Smooth muscle cell (in vitro differentiated cells): ENCODE data around the gene PPIL3. TPM values are rescaled to one million over a fixed set of nuclear protein-coding genes. Genes with fewer than 3 reads are reported as not detected.

ENCODE experiments used
- DNase-seq: peaks from one replicate; lab custom pipeline; 2025; ENCODE audit not compliant: unreplicated experiment; lab: John Stamatoyannopoulos, UW
- H2AFZ ChIP-seq: fragments of 200-600 bp; sonication (generic); 2 replicates; pipeline ENCODE4 v1.6.0; 2016; ENCODE audit warnings: antibody characterized with exemption, low read depth, mild to moderate bottlenecking
- H3F3A ChIP-seq: fragments of 200-600 bp; sonication (generic); 2 replicates; pipeline ENCODE4 v1.6.0; 2017; ENCODE audit warnings: antibody characterized with exemption, low read depth
- H3K27ac ChIP-seq: fragments of 200-600 bp; sonication (generic); 2 replicates; pipeline ENCODE4 v1.5.1; 2016; ENCODE audit warnings: low read depth, mild to moderate bottlenecking
- H3K27me3 ChIP-seq: fragments of 200-600 bp; sonication (generic); 2 replicates; pipeline ENCODE4 v1.6.1; 2016; ENCODE audit warnings: low read depth, mild to moderate bottlenecking
- H3K36me3 ChIP-seq: fragments of 200-600 bp; sonication (generic); 2 replicates; pipeline ENCODE4 v1.5.1; 2016; ENCODE audit warnings: low read depth
- H3K4me1 ChIP-seq: fragments of 200-600 bp; sonication (generic); 2 replicates; pipeline ENCODE4 v1.5.1; 2016; ENCODE audit warnings: low read depth
- H3K4me2 ChIP-seq: fragments of 200-600 bp; sonication (generic); 2 replicates; pipeline ENCODE4 v1.6.0; 2016; ENCODE audit warnings: mild to moderate bottlenecking
- H3K4me3 ChIP-seq: fragments of 200-600 bp; sonication (generic); 2 replicates; pipeline ENCODE4 v1.5.1; 2016; ENCODE audit warnings: mild to moderate bottlenecking
- H3K79me2 ChIP-seq: fragments of 200-600 bp; sonication (generic); 2 replicates; pipeline ENCODE4 v1.6.0; 2016; ENCODE audit warnings: low read depth, mild to moderate bottlenecking
- H3K9ac ChIP-seq: fragments of 200-600 bp; sonication (generic); 2 replicates; pipeline ENCODE4 v1.6.0; 2016; ENCODE audit warnings: low read depth
- H3K9me3 ChIP-seq: fragments of 200-600 bp; sonication (generic); replicated peaks from 2 replicates; pipeline ENCODE4 v1.5.1; 2016; ENCODE audit warnings: low read depth
- H4K20me1 ChIP-seq: fragments of 200-600 bp; sonication (generic); 2 replicates; pipeline ENCODE4 v1.6.0; 2016; ENCODE audit warnings: low read depth
- WGBS: methylation state at CpG from one replicate; pipeline ENCODE4 v1.1.7; 2016; ENCODE audit warnings: low lambda C conversion rate; 5-methylcytosine and 5-hydroxymethylcytosine counted together
- polyA plus RNA-seq: library from polyadenylated mRNA; unstranded; fragments of >200 nt; fragmentation: Nextera tagmentation; extraction: Ambion mirVana; gene quantifications from 2 replicates; pipeline ENCODE4 v1.2.1, GENCODE V29; 2016
- total RNA-seq: library from RNA; depleted of rRNA; stranded (reverse); fragments of >200 nt; gene quantifications from 2 replicates; pipeline ENCODE4 v1.2.3, GENCODE V29; 2014
- TF ChIP-seq, protein P1 (sequence below): fragments of 200-600 bp; sonication (generic); IDR thresholded peaks from 2 replicates; pipeline ENCODE4 v1.5.1; 2017; ENCODE audit warnings: borderline replicate concordance, mild to moderate bottlenecking, antibody characterized with exemption; ENCODE audit not compliant: insufficient read depth, poor library complexity, severe bottlenecking

PPIL3 gene
- total and polyA plus RNA-seq, 2 experiments from 2014 or later: 42.5 to 70.1 TPM

DNA sequence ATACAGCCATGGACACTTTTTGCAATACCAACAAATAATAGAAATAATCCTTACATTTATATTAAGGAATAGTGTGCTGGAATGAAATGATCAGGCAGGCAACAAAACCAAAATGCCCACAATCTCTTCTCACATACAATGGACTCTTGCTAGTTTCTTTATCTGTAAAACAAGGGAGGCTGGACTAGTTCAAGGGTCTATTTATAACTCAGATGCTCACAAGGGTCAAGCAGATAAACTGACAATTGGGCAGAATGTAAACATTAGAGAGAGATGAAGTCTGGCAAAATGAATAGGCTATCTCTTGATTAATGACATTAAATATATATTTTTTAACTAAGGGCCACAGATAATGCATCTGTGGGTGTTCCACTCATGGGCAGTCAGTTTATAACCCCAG lies 11.4 kb downstream of the PPIL3 start:
- Histone ChIP-seq H3K27me3 (no peaks in the 10 kb centered on the region), H2AFZ (no peak overlapping the region), H3F3A (no peaks in the 10 kb centered on the region), H3K4me3 (no peak overlapping the region), H4K20me1 (no peaks in the 10 kb centered on the region), H3K9me3 (no peaks in the 10 kb centered on the region), H3K36me3 (peaks cover 14% of the 10 kb centered on the region), H3K4me2 (no peak overlapping the region), H3K79me2 (no peaks in the 10 kb centered on the region), H3K27ac (no peak overlapping the region), H3K9ac (no peak overlapping the region), H3K4me1 (no peaks in the 10 kb centered on the region)
- DNase-seq: no peak
- TF ChIP-seq, protein P1, sequence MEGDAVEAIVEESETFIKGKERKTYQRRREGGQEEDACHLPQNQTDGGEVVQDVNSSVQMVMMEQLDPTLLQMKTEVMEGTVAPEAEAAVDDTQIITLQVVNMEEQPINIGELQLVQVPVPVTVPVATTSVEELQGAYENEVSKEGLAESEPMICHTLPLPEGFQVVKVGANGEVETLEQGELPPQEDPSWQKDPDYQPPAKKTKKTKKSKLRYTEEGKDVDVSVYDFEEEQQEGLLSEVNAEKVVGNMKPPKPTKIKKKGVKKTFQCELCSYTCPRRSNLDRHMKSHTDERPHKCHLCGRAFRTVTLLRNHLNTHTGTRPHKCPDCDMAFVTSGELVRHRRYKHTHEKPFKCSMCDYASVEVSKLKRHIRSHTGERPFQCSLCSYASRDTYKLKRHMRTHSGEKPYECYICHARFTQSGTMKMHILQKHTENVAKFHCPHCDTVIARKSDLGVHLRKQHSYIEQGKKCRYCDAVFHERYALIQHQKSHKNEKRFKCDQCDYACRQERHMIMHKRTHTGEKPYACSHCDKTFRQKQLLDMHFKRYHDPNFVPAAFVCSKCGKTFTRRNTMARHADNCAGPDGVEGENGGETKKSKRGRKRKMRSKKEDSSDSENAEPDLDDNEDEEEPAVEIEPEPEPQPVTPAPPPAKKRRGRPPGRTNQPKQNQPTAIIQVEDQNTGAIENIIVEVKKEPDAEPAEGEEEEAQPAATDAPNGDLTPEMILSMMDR: no peak

DNA sequence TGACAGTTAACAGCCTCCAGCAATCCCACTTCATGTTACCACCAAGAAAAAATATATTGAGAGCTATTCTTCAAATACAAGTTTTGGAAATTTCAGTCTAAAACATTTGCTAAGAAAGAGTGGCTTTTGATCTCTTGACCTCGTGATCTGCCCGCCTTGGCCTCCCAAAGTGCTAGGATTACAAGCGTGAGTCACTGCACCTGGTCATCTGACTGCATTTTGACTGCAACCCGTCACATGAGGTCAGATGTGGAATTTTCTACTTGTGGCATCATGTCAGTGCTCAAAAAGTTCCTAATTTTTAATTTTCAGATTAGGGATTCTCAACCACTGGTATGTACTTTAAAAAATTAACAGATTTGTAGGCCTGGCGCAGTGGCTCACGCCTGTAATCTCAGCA lies 15.3 kb downstream of the PPIL3 start:
- TF ChIP-seq, protein P1: no peak
- Histone ChIP-seq H3K4me3 (no peak overlapping the region), H3F3A (no peaks in the 10 kb centered on the region), H3K9me3 (no peaks in the 10 kb centered on the region), H4K20me1 (no peaks in the 10 kb centered on the region), H3K36me3 (peaks cover 9% of the 10 kb centered on the region), H2AFZ (no peak overlapping the region), H3K4me2 (no peak overlapping the region), H3K79me2 (no peaks in the 10 kb centered on the region), H3K9ac (no peak overlapping the region), H3K27ac (no peak overlapping the region), H3K4me1 (no peaks in the 10 kb centered on the region), H3K27me3 (no peaks in the 10 kb centered on the region)
- WGBS: 89% methylated on average over 6 of the region's 6 CpGs
- DNase-seq: no peak

DNA sequence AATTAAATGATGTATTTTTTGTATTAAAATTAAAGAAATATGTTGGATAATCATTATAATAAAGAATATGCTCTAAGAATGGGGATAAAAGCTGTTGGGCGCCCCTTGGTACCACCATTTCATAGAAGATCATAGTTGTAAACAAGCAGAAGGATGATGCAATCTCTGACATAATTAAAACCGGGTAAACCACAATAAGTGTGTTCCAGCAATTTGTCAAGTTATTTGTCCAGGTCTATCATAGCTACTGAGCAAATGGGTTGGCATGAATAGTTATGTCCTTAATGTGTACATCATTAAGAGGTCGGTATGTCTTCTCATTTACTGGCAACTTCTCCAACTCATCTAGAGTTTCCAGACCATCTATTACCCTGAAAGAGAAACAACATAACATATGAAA lies 17.7 kb downstream of the PPIL3 start:
- H4K20me1 ChIP-seq: no peaks in the 10 kb centered on the region
- H3K79me2 ChIP-seq: no peaks in the 10 kb centered on the region
- H2AFZ ChIP-seq: no peak overlapping the region
- WGBS: 94% methylated on average over 3 of the region's 3 CpGs
- no peaks in the 10 kb centered on the region for H3K9me3 ChIP-seq
- H3K27ac ChIP-seq: no peak overlapping the region
- H3K4me3 ChIP-seq: no peak overlapping the region
- peaks cover 6% of the 10 kb centered on the region for H3K36me3 ChIP-seq
- no peak for DNase-seq
- no peaks in the 10 kb centered on the region for H3F3A ChIP-seq
- H3K9ac ChIP-seq: no peak overlapping the region
- TF ChIP-seq, protein P1: no peak
- H3K4me1 ChIP-seq: no peaks in the 10 kb centered on the region
- no peak overlapping the region for H3K4me2 ChIP-seq
- no peaks in the 10 kb centered on the region for H3K27me3 ChIP-seq

DNA sequence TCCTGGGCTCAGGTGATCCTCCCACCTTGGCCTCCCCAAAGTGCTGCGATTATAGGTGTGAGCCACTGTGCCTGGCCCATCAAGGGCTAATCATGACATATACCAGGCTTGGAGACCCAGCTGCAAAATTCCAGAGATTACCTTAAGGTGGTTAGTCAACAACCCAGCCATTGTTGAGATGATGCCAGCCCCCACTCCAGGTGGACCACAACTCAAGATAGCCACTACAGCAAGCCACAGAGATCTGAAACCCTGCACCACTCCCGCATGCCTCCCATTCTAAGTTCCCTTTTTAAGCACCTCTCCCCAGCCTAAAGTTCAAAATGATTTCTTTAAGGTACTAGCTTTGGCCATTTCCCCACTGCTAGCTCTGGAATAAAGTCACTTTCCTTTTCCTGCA lies 19.9 kb downstream of the PPIL3 start:
- Histone ChIP-seq H3K4me1 (peaks cover 6% of the 10 kb centered on the region), H3K27ac (no peak overlapping the region), H3K4me3 (no peak overlapping the region), H3K36me3 (no peaks in the 10 kb centered on the region), H3K9ac (no peak overlapping the region), H4K20me1 (no peaks in the 10 kb centered on the region), H3K79me2 (peaks cover 2% of the 10 kb centered on the region), H3F3A (no peaks in the 10 kb centered on the region), H2AFZ (no peak overlapping the region), H3K4me2 (no peak overlapping the region), H3K9me3 (no peaks in the 10 kb centered on the region), H3K27me3 (no peaks in the 10 kb centered on the region)
- DNase-seq: no peak
- 85% methylated on average over 2 of the region's 2 CpGs for WGBS
- TF ChIP-seq, protein P1: no peak
